Measurements from ENCODE around the gene THSD7B.

- TF ChIP-seq, protein P1, sequence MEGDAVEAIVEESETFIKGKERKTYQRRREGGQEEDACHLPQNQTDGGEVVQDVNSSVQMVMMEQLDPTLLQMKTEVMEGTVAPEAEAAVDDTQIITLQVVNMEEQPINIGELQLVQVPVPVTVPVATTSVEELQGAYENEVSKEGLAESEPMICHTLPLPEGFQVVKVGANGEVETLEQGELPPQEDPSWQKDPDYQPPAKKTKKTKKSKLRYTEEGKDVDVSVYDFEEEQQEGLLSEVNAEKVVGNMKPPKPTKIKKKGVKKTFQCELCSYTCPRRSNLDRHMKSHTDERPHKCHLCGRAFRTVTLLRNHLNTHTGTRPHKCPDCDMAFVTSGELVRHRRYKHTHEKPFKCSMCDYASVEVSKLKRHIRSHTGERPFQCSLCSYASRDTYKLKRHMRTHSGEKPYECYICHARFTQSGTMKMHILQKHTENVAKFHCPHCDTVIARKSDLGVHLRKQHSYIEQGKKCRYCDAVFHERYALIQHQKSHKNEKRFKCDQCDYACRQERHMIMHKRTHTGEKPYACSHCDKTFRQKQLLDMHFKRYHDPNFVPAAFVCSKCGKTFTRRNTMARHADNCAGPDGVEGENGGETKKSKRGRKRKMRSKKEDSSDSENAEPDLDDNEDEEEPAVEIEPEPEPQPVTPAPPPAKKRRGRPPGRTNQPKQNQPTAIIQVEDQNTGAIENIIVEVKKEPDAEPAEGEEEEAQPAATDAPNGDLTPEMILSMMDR (IDR thresholded peaks at IDR 0.05; ENCODE audit: low read depth, low read length, poor library complexity, severe bottlenecking): no peak
- TF ChIP-seq EZH2phosphoT487 (IDR thresholded peaks at IDR 0.05; ENCODE audit: borderline replicate concordance, low read length): no peak
Observed at GRCh38 chr2:137345994-137346393, 580.6 kb downstream of the THSD7B start.

Measured in DOHH2 (cell line).